ENCODE data around the gene ERBIN.
"Not testable (repeated sequence)": the region's sequence is repeated elsewhere in the genome, so short reads cannot be mapped to it uniquely, and the experiment has no call there.

The ERBIN gene

GRCh38 chr5:65916066-65916465 lies 10.3 kb upstream of the ERBIN start:
- DNase-seq, result no peak

- DNase-seq, result peak; percentile 37
These were observed 9.7 kb upstream of the ERBIN start for GRCh38 chr5:65916636-65917035.

GRCh38 chr5:65919773-65920172 lies 6.6 kb upstream of the ERBIN start:
- peak; percentile 20 for DNase-seq

- no peak for DNase-seq
These were observed 3.0 kb upstream of the ERBIN start for GRCh38 chr5:65923339-65923738.

GRCh38 chr5:65924366-65925043 lies 1.9 kb upstream of the ERBIN start:
- DNase-seq, result no peak

- peak; percentile 68 for DNase-seq
These were observed 1.3 kb upstream of the ERBIN start for GRCh38 chr5:65925044-65925600.

GRCh38 chr5:65925601-65926275 lies 637 bp upstream of the ERBIN start:
- peak; percentile 87 for DNase-seq

GRCh38 chr5:65926893-65927292 lies 518 bp downstream of the ERBIN start:
- peak; percentile 25 for DNase-seq

- peak; percentile 58 for DNase-seq
These were observed 1.3 kb downstream of the ERBIN start for GRCh38 chr5:65927503-65928321.

- no peak for DNase-seq
These were observed 2.0 kb downstream of the ERBIN start for GRCh38 chr5:65928322-65928752.

GRCh38 chr5:65928860-65929259 lies 2.5 kb downstream of the ERBIN start:
- no peak for DNase-seq

GRCh38 chr5:65932676-65933075 lies 6.3 kb downstream of the ERBIN start:
- no peak for DNase-seq

GRCh38 chr5:65933295-65933694 lies 6.9 kb downstream of the ERBIN start:
- DNase-seq, result no peak

GRCh38 chr5:65938256-65938655 lies 11.9 kb downstream of the ERBIN start:
- no peak for DNase-seq

GRCh38 chr5:65943771-65944170 lies 17.4 kb downstream of the ERBIN start:
- DNase-seq, result no peak

GRCh38 chr5:65946198-65946745 lies 19.9 kb downstream of the ERBIN start:
- DNase-seq, result no peak

GRCh38 chr5:65948115-65948747 lies 21.9 kb downstream of the ERBIN start:
- DNase-seq, result no peak

GRCh38 chr5:65951330-65951729 lies 25.0 kb downstream of the ERBIN start:
- DNase-seq, result no peak

- no peak for DNase-seq
These were observed 25.9 kb downstream of the ERBIN start for GRCh38 chr5:65952259-65952658.

- no peak for DNase-seq
These were observed 27.8 kb downstream of the ERBIN start for GRCh38 chr5:65954200-65954599.

- DNase-seq, result no peak
These were observed 29.4 kb downstream of the ERBIN start for GRCh38 chr5:65955746-65956145.

- not testable (repeated sequence) for DNase-seq
These were observed 31.3 kb downstream of the ERBIN start for GRCh38 chr5:65957703-65958102.

GRCh38 chr5:65961633-65962032 lies 35.3 kb downstream of the ERBIN start:
- DNase-seq, result peak; percentile 37
